H1 (cell line): ENCODE data around the gene CFAP53. TPM values are rescaled to one million over a fixed set of nuclear protein-coding genes. Genes with fewer than 3 reads are reported as not detected.

Experiments
- ASH2L ChIP-seq: fragments of 200-600, 300-600 bp; sonication (generic); IDR thresholded peaks from one replicate; pipeline ENCODE4 v1.7.1; 2017; ENCODE audit warnings: low read length
- CHD1 ChIP-seq: IDR thresholded peaks from 2 replicates; pipeline ENCODE4 v1.6.1; 2012; ENCODE audit warnings: low read depth, low read length, improper control_type of control experiment
- CHD7 ChIP-seq: fragments of 300-600 bp; sonication (generic); IDR thresholded peaks from 2 replicates; pipeline ENCODE4 v1.7.1; 2012; ENCODE audit warnings: low read length, moderate library complexity, mild to moderate bottlenecking, inconsistent platforms; ENCODE audit not compliant: insufficient replicate concordance
- POLR2AphosphoS5 ChIP-seq: IDR thresholded peaks from 2 replicates; pipeline ENCODE4 v1.6.1; 2011; ENCODE audit warnings: low read depth, low read length
- POU5F1 ChIP-seq: IDR thresholded peaks from 2 replicates; pipeline ENCODE4 v1.6.1; 2011; ENCODE audit warnings: low read depth, mild to moderate bottlenecking, low read length, moderate library complexity
- RBBP5 ChIP-seq: IDR thresholded peaks from 2 replicates; pipeline ENCODE4 v1.7.1; 2012; ENCODE audit warnings: low read depth, mild to moderate bottlenecking, inconsistent platforms, low read length, moderate library complexity, borderline replicate concordance
- SRF ChIP-seq: IDR thresholded peaks from 2 replicates; pipeline ENCODE4 v1.6.1; 2011; ENCODE audit warnings: mild to moderate bottlenecking, low read depth, low read length, moderate library complexity
- polyA plus RNA-seq, 7 experiments: library from polyadenylated mRNA; depleted of rRNA in 3 of 7; stranded (reverse) in 5 of 7; unstranded in 2 of 7; fragments of >200 nt in 5 of 7; fragments of 200-250 nt in 2 of 7; gene quantifications; 1 replicate in 5 of 7; 2 replicates in 1 of 7; 4 replicates in 1 of 7; pipeline versions ENCODE4 v1.2.1 to v1.2.3, GENCODE V29; 2011 to 2013; ENCODE audit warnings: missing spikeins in 2 of 7, mixed read lengths in 2 of 7
- total RNA-seq: library from RNA; stranded (reverse); fragmentation: NEBNext Ultra II Directional; extraction: Animal tissue kit (Norgen Biotek cat#: 25700); gene quantifications from 2 replicates; pipeline ENCODE4 v1.2.1, GENCODE V29; 2021

The CFAP53 gene
- total and polyA plus RNA-seq, 2 of the 8 experiments (the other 6 are each of a cell fraction or from before 2014, with no cell fraction given), result 0.08 to 0.30 TPM

GRCh38 chr18:50240080-50240563 is 26.2 kb downstream of the CFAP53 start (continued):
- no peak for TF ChIP-seq CHD7
- TF ChIP-seq SRF, result no peak
- TF ChIP-seq ASH2L, result no peak
- no peak for TF ChIP-seq CHD1
- TF ChIP-seq POLR2AphosphoS5, result no peak
- no peak for TF ChIP-seq POU5F1
- TF ChIP-seq RBBP5, result no peak
